ENCODE measurements around the gene DIP2B. TPM values are rescaled to one million over a fixed set of nuclear protein-coding genes. Genes with fewer than 3 reads are reported as not detected.

Gene DIP2B
- total RNA-seq, 1 donor from 2014 or later, result 30.2 TPM

- peaks cover 2% of the 10 kb centered on the region for H3K36me3 Mint-ChIP-seq (ENCODE audit: insufficient read depth)
- TF ChIP-seq CTCF (IDR thresholded peaks at IDR 0.05; ENCODE audit: unreplicated experiment), result no peak
- no peaks in the 10 kb centered on the region for H3K27me3 Mint-ChIP-seq
- no peak for DNase-seq (ENCODE audit: low spot score, unreplicated experiment)
- H3K4me1 Mint-ChIP-seq (ENCODE audit: low read depth), result peaks cover 14% of the 10 kb centered on the region
- no peaks in the 10 kb centered on the region for H3K9me3 Mint-ChIP-seq (ENCODE audit: low read depth)
- H3K27ac Mint-ChIP-seq, result peak overlapping the region; percentile 18
- H3K4me3 Mint-ChIP-seq (ENCODE audit: low read depth), result no peak overlapping the region
Measured at GRCh38 chr12:50558970-50559369, 54.2 kb downstream of the DIP2B start.

GRCh38 chr12:50562520-50563433 lies 58.0 kb downstream of the DIP2B start:
- TF ChIP-seq CTCF (IDR thresholded peaks at IDR 0.05; ENCODE audit: unreplicated experiment), result no peak
- Mint-ChIP-seq H3K27ac (no peak overlapping the region), H3K4me3 (ENCODE audit: low read depth) (no peak overlapping the region), H3K4me1 (ENCODE audit: low read depth) (peaks cover 16% of the 10 kb centered on the region), H3K27me3 (no peaks in the 10 kb centered on the region), H3K36me3 (ENCODE audit: insufficient read depth) (peaks cover 1% of the 10 kb centered on the region), H3K9me3 (ENCODE audit: low read depth) (peaks cover under 1% of the 10 kb centered on the region)
- DNase-seq (ENCODE audit: low spot score, unreplicated experiment), result no peak

- H3K9me3 Mint-ChIP-seq (ENCODE audit: low read depth), result peaks cover 3% of the 10 kb centered on the region
- H3K4me1 Mint-ChIP-seq (ENCODE audit: low read depth), result peaks cover 22% of the 10 kb centered on the region
- peaks cover 1% of the 10 kb centered on the region for H3K36me3 Mint-ChIP-seq (ENCODE audit: insufficient read depth)
- no peak overlapping the region for H3K4me3 Mint-ChIP-seq (ENCODE audit: low read depth)
- no peak for DNase-seq (ENCODE audit: low spot score, unreplicated experiment)
- H3K27me3 Mint-ChIP-seq, result no peaks in the 10 kb centered on the region
- no peak for TF ChIP-seq CTCF (IDR thresholded peaks at IDR 0.05; ENCODE audit: unreplicated experiment)
- H3K27ac Mint-ChIP-seq, result no peak overlapping the region
Measured at GRCh38 chr12:50563434-50563787, 58.6 kb downstream of the DIP2B start.

- H3K4me1 Mint-ChIP-seq (ENCODE audit: low read depth), result peaks cover 28% of the 10 kb centered on the region
- peaks cover 3% of the 10 kb centered on the region for H3K9me3 Mint-ChIP-seq (ENCODE audit: low read depth)
- DNase-seq (ENCODE audit: low spot score, unreplicated experiment), result no peak
- no peak for TF ChIP-seq CTCF (IDR thresholded peaks at IDR 0.05; ENCODE audit: unreplicated experiment)
- H3K27ac Mint-ChIP-seq, result no peak overlapping the region
- no peak overlapping the region for H3K4me3 Mint-ChIP-seq (ENCODE audit: low read depth)
- no peaks in the 10 kb centered on the region for H3K27me3 Mint-ChIP-seq
- no peaks in the 10 kb centered on the region for H3K36me3 Mint-ChIP-seq (ENCODE audit: insufficient read depth)
Measured at GRCh38 chr12:50564237-50564947, 59.6 kb downstream of the DIP2B start.

- Mint-ChIP-seq H3K27me3 (no peaks in the 10 kb centered on the region), H3K27ac (no peak overlapping the region), H3K36me3 (ENCODE audit: insufficient read depth) (no peaks in the 10 kb centered on the region), H3K4me3 (ENCODE audit: low read depth) (no peak overlapping the region), H3K9me3 (ENCODE audit: low read depth) (peaks cover 3% of the 10 kb centered on the region), H3K4me1 (ENCODE audit: low read depth) (peaks cover 28% of the 10 kb centered on the region)
- TF ChIP-seq CTCF (IDR thresholded peaks at IDR 0.05; ENCODE audit: unreplicated experiment), result no peak
- DNase-seq (ENCODE audit: low spot score, unreplicated experiment), result no peak
Measured at GRCh38 chr12:50564948-50565297, 60.1 kb downstream of the DIP2B start.

Data from progenitor cell of endocrine pancreas (in vitro differentiated cells).